ENCODE measurements around the gene PATL1. TPM values are rescaled to one million over a fixed set of nuclear protein-coding genes. Genes with fewer than 3 reads are reported as not detected.
"Not testable (repeated sequence)": the region's sequence is repeated elsewhere in the genome, so short reads cannot be mapped to it uniquely, and the experiment has no call there.

PATL1 gene
- total RNA-seq, 1 experiment from 2014 or later = 27.6 TPM

DNA sequence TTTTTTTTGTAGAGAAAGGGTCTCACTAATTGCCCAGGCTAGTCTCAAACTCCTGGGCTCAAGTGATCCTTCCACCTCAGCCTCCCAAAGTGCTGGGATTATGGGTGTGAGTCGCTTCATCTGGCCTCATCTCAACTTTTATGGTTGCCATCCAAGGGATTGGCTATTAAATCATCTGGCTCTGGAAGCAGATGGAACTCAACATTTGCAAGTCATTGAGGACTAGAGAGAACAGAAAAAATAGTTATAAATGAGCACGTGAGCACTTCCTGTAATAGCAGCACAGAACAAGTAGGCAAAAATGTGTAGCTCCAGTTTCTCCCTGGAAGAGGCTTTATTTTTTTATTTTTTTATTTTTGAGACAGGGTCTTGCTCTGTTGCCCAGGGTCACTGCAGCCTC is 22.3 kb upstream of the PATL1 start:
- ChIA-PET POLR2A (no interaction called here), CTCF (interaction anchor here (0.7 to 3.0 kb wide), 2 partner anchors 11 to 59 kb away, joined by 3 to 11 read pairs; no protein-coding TSS in a partner anchor)
- TF ChIP-seq NFATC4 (CRISPR knock-in tag; IDR thresholded peaks at IDR 0.05) (no peak), HMGA2 (CRISPR knock-in tag; IDR thresholded peaks at IDR 0.05) (no peak), KAT7 (CRISPR knock-in tag; IDR thresholded peaks at IDR 0.05; ENCODE audit: borderline replicate concordance) (no peak), RELA (CRISPR knock-in tag; IDR thresholded peaks at IDR 0.05; ENCODE audit: borderline replicate concordance) (no peak), CREM (CRISPR knock-in tag; IDR thresholded peaks at IDR 0.05) (no peak), ZNF671 (CRISPR knock-in tag; IDR thresholded peaks at IDR 0.05) (no peak), TEAD1 (CRISPR knock-in tag; IDR thresholded peaks at IDR 0.05) (no peak), MXD4 (CRISPR knock-in tag; IDR thresholded peaks at IDR 0.05; ENCODE audit: borderline replicate concordance) (no peak), EMX1 (CRISPR knock-in tag; IDR thresholded peaks at IDR 0.05) (no peak), TCF7 (CRISPR knock-in tag; IDR thresholded peaks at IDR 0.05; ENCODE audit: low read depth) (no peak), ZNF423 (CRISPR knock-in tag; IDR thresholded peaks at IDR 0.05) (no peak), OVOL2 (CRISPR knock-in tag; IDR thresholded peaks at IDR 0.05; ENCODE audit: borderline replicate concordance) (no peak), ESRRA (CRISPR knock-in tag; IDR thresholded peaks at IDR 0.05; ENCODE audit: borderline replicate concordance) (no peak)
- TF ChIP-seq, protein P1, sequence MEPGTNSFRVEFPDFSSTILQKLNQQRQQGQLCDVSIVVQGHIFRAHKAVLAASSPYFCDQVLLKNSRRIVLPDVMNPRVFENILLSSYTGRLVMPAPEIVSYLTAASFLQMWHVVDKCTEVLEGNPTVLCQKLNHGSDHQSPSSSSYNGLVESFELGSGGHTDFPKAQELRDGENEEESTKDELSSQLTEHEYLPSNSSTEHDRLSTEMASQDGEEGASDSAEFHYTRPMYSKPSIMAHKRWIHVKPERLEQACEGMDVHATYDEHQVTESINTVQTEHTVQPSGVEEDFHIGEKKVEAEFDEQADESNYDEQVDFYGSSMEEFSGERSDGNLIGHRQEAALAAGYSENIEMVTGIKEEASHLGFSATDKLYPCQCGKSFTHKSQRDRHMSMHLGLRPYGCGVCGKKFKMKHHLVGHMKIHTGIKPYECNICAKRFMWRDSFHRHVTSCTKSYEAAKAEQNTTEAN (CRISPR knock-in tag; IDR thresholded peaks at IDR 0.05) = no peak
- TF ChIP-seq, protein P2, sequence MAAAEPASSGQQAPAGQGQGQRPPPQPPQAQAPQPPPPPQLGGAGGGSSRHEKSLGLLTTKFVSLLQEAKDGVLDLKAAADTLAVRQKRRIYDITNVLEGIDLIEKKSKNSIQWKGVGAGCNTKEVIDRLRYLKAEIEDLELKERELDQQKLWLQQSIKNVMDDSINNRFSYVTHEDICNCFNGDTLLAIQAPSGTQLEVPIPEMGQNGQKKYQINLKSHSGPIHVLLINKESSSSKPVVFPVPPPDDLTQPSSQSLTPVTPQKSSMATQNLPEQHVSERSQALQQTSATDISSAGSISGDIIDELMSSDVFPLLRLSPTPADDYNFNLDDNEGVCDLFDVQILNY (CRISPR knock-in tag; IDR thresholded peaks at IDR 0.05) = no peak
- TF ChIP-seq, protein P3, sequence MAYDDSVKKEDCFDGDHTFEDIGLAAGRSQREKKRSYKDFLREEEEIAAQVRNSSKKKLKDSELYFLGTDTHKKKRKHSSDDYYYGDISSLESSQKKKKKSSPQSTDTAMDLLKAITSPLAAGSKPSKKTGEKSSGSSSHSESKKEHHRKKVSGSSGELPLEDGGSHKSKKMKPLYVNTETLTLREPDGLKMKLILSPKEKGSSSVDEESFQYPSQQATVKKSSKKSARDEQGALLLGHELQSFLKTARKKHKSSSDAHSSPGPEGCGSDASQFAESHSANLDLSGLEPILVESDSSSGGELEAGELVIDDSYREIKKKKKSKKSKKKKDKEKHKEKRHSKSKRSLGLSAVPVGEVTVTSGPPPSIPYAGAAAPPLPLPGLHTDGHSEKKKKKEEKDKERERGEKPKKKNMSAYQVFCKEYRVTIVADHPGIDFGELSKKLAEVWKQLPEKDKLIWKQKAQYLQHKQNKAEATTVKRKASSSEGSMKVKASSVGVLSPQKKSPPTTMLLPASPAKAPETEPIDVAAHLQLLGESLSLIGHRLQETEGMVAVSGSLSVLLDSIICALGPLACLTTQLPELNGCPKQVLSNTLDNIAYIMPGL (CRISPR knock-in tag; IDR thresholded peaks at IDR 0.05) = no peak
- TF ChIP-seq, protein P4, sequence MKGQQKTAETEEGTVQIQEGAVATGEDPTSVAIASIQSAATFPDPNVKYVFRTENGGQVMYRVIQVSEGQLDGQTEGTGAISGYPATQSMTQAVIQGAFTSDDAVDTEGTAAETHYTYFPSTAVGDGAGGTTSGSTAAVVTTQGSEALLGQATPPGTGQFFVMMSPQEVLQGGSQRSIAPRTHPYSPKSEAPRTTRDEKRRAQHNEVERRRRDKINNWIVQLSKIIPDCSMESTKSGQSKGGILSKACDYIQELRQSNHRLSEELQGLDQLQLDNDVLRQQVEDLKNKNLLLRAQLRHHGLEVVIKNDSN (CRISPR knock-in tag; IDR thresholded peaks at IDR 0.05) = no peak
- TF ChIP-seq, protein P5, sequence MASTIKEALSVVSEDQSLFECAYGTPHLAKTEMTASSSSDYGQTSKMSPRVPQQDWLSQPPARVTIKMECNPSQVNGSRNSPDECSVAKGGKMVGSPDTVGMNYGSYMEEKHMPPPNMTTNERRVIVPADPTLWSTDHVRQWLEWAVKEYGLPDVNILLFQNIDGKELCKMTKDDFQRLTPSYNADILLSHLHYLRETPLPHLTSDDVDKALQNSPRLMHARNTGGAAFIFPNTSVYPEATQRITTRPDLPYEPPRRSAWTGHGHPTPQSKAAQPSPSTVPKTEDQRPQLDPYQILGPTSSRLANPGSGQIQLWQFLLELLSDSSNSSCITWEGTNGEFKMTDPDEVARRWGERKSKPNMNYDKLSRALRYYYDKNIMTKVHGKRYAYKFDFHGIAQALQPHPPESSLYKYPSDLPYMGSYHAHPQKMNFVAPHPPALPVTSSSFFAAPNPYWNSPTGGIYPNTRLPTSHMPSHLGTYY (CRISPR knock-in tag; IDR thresholded peaks at IDR 0.05) = no peak
- TF ChIP-seq, protein P6, sequence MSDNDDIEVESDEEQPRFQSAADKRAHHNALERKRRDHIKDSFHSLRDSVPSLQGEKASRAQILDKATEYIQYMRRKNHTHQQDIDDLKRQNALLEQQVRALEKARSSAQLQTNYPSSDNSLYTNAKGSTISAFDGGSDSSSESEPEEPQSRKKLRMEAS (CRISPR knock-in tag; IDR thresholded peaks at IDR 0.05) = no peak
- no peak for ATAC-seq
- peaks cover 5% of the 10 kb centered on the region; the same call in 1 of the 2 replicates for H3K36me3 Mint-ChIP-seq
- H3K4me3 Mint-ChIP-seq = no peak overlapping the region
- peaks cover 13% of the 10 kb centered on the region for H3K27me3 Mint-ChIP-seq (ENCODE audit: low read depth)
- H3K9me3 Mint-ChIP-seq = peaks cover 37% of the 10 kb centered on the region
- no peak overlapping the region for H3K27ac Mint-ChIP-seq
- no peak for DNase-seq (ENCODE audit: low spot score)
- H3K4me1 Mint-ChIP-seq = no peaks in the 10 kb centered on the region

DNA sequence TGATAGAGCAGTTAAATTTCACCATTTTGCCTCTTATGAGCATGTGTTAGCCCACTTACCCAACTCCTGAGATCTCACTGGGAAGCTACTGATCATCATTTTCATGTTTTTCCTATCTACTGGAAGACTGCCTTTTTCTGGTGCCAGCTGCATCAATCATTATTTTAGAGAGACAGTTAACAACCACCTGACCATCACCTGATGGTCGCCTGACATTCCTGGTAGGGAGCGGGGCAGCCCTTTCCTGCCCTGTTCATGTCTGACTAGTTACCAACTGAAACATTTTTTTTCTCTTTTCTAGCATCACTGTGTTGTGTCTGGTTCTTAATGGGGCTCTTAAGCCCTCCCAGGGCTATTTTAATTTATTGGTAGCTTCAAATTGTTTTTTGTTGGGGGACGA is 20.2 kb upstream of the PATL1 start:
- Mint-ChIP-seq H3K27me3 (ENCODE audit: low read depth) (peaks cover 10% of the 10 kb centered on the region), H3K27ac (no peak overlapping the region), H3K4me1 (no peaks in the 10 kb centered on the region), H3K4me3 (no peak overlapping the region), H3K9me3 (peaks cover 22% of the 10 kb centered on the region), H3K36me3 (peaks cover 5% of the 10 kb centered on the region; the same call in 1 of the 2 replicates)
- no peak for ATAC-seq
- TF ChIP-seq NR2C2 (CRISPR knock-in tag; IDR thresholded peaks at IDR 0.05) = no peak
- TF ChIP-seq, protein P7, sequence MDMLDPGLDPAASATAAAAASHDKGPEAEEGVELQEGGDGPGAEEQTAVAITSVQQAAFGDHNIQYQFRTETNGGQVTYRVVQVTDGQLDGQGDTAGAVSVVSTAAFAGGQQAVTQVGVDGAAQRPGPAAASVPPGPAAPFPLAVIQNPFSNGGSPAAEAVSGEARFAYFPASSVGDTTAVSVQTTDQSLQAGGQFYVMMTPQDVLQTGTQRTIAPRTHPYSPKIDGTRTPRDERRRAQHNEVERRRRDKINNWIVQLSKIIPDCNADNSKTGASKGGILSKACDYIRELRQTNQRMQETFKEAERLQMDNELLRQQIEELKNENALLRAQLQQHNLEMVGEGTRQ (CRISPR knock-in tag; IDR thresholded peaks at IDR 0.05) = no peak
- TF ChIP-seq NR1H2 (CRISPR knock-in tag; IDR thresholded peaks at IDR 0.05) = no peak
- no peak for TF ChIP-seq SMAD3 (CRISPR knock-in tag; IDR thresholded peaks at IDR 0.05; ENCODE audit: borderline replicate concordance)
- DNase-seq (ENCODE audit: low spot score) = no peak
- ChIA-PET CTCF (interaction anchor here (0.7 kb wide), 1 partner anchor 297 kb away, joined by 4 read pairs; no protein-coding TSS in a partner anchor), POLR2A (no interaction called here)

DNA sequence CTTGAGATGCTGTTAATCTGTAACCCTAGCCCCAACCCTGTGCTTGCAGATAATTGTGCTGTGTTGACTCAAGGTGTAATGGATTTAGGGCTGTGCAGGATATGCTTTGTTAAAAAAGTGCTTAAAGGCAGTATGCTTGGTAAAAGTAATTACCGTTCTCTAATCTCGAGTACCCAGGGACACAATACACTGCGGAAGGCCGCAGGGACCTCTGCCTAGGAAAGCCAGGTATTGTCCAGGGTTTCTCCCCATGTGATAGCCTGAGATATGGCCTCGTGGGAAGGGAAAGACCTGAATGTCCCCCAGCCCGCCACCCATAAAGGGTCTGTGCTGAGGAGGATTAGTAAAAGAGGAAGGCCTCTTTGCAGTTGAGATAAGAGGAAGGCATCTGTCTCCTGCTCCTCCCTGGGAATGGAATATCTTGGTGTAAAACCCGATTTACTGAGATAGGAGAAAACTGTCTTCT is 12.5 kb upstream of the PATL1 start:
- H3K27ac Mint-ChIP-seq; DNase-seq (ENCODE audit: low spot score); CTCF ChIA-PET: not testable (repeated sequence)

More for the DNA sequence above, 12.5 kb upstream of the PATL1 start:
- H3K36me3 Mint-ChIP-seq; H3K4me1 Mint-ChIP-seq; H3K27me3 Mint-ChIP-seq (ENCODE audit: low read depth); POLR2A ChIA-PET; H3K4me3 Mint-ChIP-seq; ATAC-seq: not testable (repeated sequence)
- peaks cover 11% of the 10 kb centered on the region for H3K9me3 Mint-ChIP-seq
